ENCODE data around the gene EPHA6.

The EPHA6 gene

GRCh38 chr3:97497138-97497537 lies 682.7 kb downstream of the EPHA6 start:
- Histone ChIP-seq H3K14ac (ENCODE audit: low read length in 2 of 2) (no peak overlapping the region), H3K27ac (ENCODE audit: low read length, poor library complexity, severe bottlenecking) (no peak overlapping the region), H3K4ac (ENCODE audit: low read depth in 1 of 2, low read length in 2 of 2) (no peak overlapping the region), H3K36me3 (ENCODE audit: control insufficient read depth in 1 of 2, insufficient read depth in 2 of 2, low read depth in 1 of 2, low read length in 2 of 2) (no peaks in the 10 kb centered on the region), H2BK120ac (ENCODE audit: low read depth, low read length) (no peak overlapping the region), H4K91ac (ENCODE audit: low read length) (no peak overlapping the region), H3K23ac (ENCODE audit: low read length in 2 of 2) (no peak overlapping the region), H3K4me3 (ENCODE audit: insufficient read depth in 1 of 2, low read depth in 1 of 2, low read length in 2 of 2) (no peak overlapping the region), H3K9me3 (ENCODE audit: control insufficient read depth, low read length) (no peaks in the 10 kb centered on the region), H3K9ac (ENCODE audit: low read length) (no peak overlapping the region), H3K4me1 (ENCODE audit: control insufficient read depth, insufficient read depth, low read depth, low read length) (no peaks in the 10 kb centered on the region), H2BK15ac (ENCODE audit: low read depth, poor library complexity, severe bottlenecking) (no peak overlapping the region), H4K8ac (ENCODE audit: low read length) (no peak overlapping the region), H3K18ac (ENCODE audit: low read depth in 1 of 2, low read length in 2 of 2) (no peak overlapping the region), H2BK12ac (ENCODE audit: low read length in 2 of 2) (no peak overlapping the region), H2AFZ (ENCODE audit: low read depth, low read length) (no peak overlapping the region), H2AK5ac (ENCODE audit: low read length, severe bottlenecking) (no peak overlapping the region), H3K27me3 (ENCODE audit: control insufficient read depth in 1 of 2, insufficient read depth in 1 of 2, low read length in 2 of 2) (no peaks in the 10 kb centered on the region), H2BK5ac (ENCODE audit: low read depth, low read length, poor library complexity, severe bottlenecking) (no peak overlapping the region), H3K4me2 (ENCODE audit: low read length, poor library complexity, severe bottlenecking) (no peak overlapping the region), H3K79me1 (replicated peaks; ENCODE audit: low read length, poor library complexity, severe bottlenecking) (no peaks in the 10 kb centered on the region)
- DNase-seq, result no peak
- WGBS, result 100% methylated on average over 1 of the region's 1 CpG

GRCh38 chr3:97504463-97504862 lies 690.1 kb downstream of the EPHA6 start:
- Histone ChIP-seq H3K14ac (ENCODE audit: low read length in 2 of 2) (no peak overlapping the region), H3K4ac (ENCODE audit: low read depth in 1 of 2, low read length in 2 of 2) (no peak overlapping the region), H3K79me1 (replicated peaks; ENCODE audit: low read length, poor library complexity, severe bottlenecking) (no peaks in the 10 kb centered on the region), H2BK12ac (ENCODE audit: low read length in 2 of 2) (no peak overlapping the region), H4K8ac (ENCODE audit: low read length) (no peak overlapping the region), H3K4me3 (ENCODE audit: insufficient read depth in 1 of 2, low read depth in 1 of 2, low read length in 2 of 2) (no peak overlapping the region), H3K27me3 (ENCODE audit: control insufficient read depth in 1 of 2, insufficient read depth in 1 of 2, low read length in 2 of 2) (no peaks in the 10 kb centered on the region), H2AFZ (ENCODE audit: low read depth, low read length) (no peak overlapping the region), H3K4me1 (ENCODE audit: control insufficient read depth, insufficient read depth, low read depth, low read length) (no peaks in the 10 kb centered on the region), H3K18ac (ENCODE audit: low read depth in 1 of 2, low read length in 2 of 2) (no peak overlapping the region), H3K27ac (ENCODE audit: low read length, poor library complexity, severe bottlenecking) (no peak overlapping the region), H2BK5ac (ENCODE audit: low read depth, low read length, poor library complexity, severe bottlenecking) (no peak overlapping the region), H3K9me3 (ENCODE audit: control insufficient read depth, low read length) (peaks cover 9% of the 10 kb centered on the region), H3K23ac (ENCODE audit: low read length in 2 of 2) (no peak overlapping the region), H2BK15ac (ENCODE audit: low read depth, poor library complexity, severe bottlenecking) (no peak overlapping the region), H2BK120ac (ENCODE audit: low read depth, low read length) (no peak overlapping the region), H3K36me3 (ENCODE audit: control insufficient read depth in 1 of 2, insufficient read depth in 2 of 2, low read depth in 1 of 2, low read length in 2 of 2) (no peaks in the 10 kb centered on the region), H4K91ac (ENCODE audit: low read length) (no peak overlapping the region), H3K4me2 (ENCODE audit: low read length, poor library complexity, severe bottlenecking) (no peak overlapping the region), H3K9ac (ENCODE audit: low read length) (no peak overlapping the region), H2AK5ac (ENCODE audit: low read length, severe bottlenecking) (no peak overlapping the region)
- DNase-seq, result no peak
- WGBS, result no CpG with 5 or more reads among the region's 2 CpGs

GRCh38 chr3:97510795-97511194 lies 696.4 kb downstream of the EPHA6 start:
- H2BK120ac ChIP-seq (ENCODE audit: low read depth, low read length), result no peak overlapping the region
- H3K27ac ChIP-seq (ENCODE audit: low read length, poor library complexity, severe bottlenecking), result no peak overlapping the region
- H3K4ac ChIP-seq (ENCODE audit: low read depth in 1 of 2, low read length in 2 of 2), result no peak overlapping the region
- no peak overlapping the region for H3K4me2 ChIP-seq (ENCODE audit: low read length, poor library complexity, severe bottlenecking)
- no peak overlapping the region for H2BK15ac ChIP-seq (ENCODE audit: low read depth, poor library complexity, severe bottlenecking)
- DNase-seq, result peak; percentile 18
- WGBS, result 51% methylated on average over 4 of the region's 4 CpGs
- H2BK12ac ChIP-seq (ENCODE audit: low read length in 2 of 2), result no peak overlapping the region
- H3K4me3 ChIP-seq (ENCODE audit: insufficient read depth in 1 of 2, low read depth in 1 of 2, low read length in 2 of 2), result no peak overlapping the region
- no peaks in the 10 kb centered on the region for H3K27me3 ChIP-seq (ENCODE audit: control insufficient read depth in 1 of 2, insufficient read depth in 1 of 2, low read length in 2 of 2)
- no peak overlapping the region for H2BK5ac ChIP-seq (ENCODE audit: low read depth, low read length, poor library complexity, severe bottlenecking)
- no peak overlapping the region for H4K91ac ChIP-seq (ENCODE audit: low read length)
- no peak overlapping the region for H3K23ac ChIP-seq (ENCODE audit: low read length in 2 of 2)
- H3K79me1 ChIP-seq (replicated peaks; ENCODE audit: low read length, poor library complexity, severe bottlenecking), result no peaks in the 10 kb centered on the region
- no peaks in the 10 kb centered on the region for H3K4me1 ChIP-seq (ENCODE audit: control insufficient read depth, insufficient read depth, low read depth, low read length)
- H3K9me3 ChIP-seq (ENCODE audit: control insufficient read depth, low read length), result no peaks in the 10 kb centered on the region
- no peaks in the 10 kb centered on the region for H3K36me3 ChIP-seq (ENCODE audit: control insufficient read depth in 1 of 2, insufficient read depth in 2 of 2, low read depth in 1 of 2, low read length in 2 of 2)
- no peak overlapping the region for H3K18ac ChIP-seq (ENCODE audit: low read depth in 1 of 2, low read length in 2 of 2)
- no peak overlapping the region for H3K9ac ChIP-seq (ENCODE audit: low read length)
- no peak overlapping the region for H3K14ac ChIP-seq (ENCODE audit: low read length in 2 of 2)
- H4K8ac ChIP-seq (ENCODE audit: low read length), result no peak overlapping the region
- H2AFZ ChIP-seq (ENCODE audit: low read depth, low read length), result no peak overlapping the region
- no peak overlapping the region for H2AK5ac ChIP-seq (ENCODE audit: low read length, severe bottlenecking)

GRCh38 chr3:97515076-97515475 lies 700.7 kb downstream of the EPHA6 start:
- no peak overlapping the region for H2AK5ac ChIP-seq (ENCODE audit: low read length, severe bottlenecking)
- H2AFZ ChIP-seq (ENCODE audit: low read depth, low read length), result no peak overlapping the region
- no peak overlapping the region for H3K23ac ChIP-seq (ENCODE audit: low read length in 2 of 2)
- H3K14ac ChIP-seq (ENCODE audit: low read length in 2 of 2), result no peak overlapping the region
- H2BK5ac ChIP-seq (ENCODE audit: low read depth, low read length, poor library complexity, severe bottlenecking), result no peak overlapping the region
- no peak overlapping the region for H3K4ac ChIP-seq (ENCODE audit: low read depth in 1 of 2, low read length in 2 of 2)
- H3K18ac ChIP-seq (ENCODE audit: low read depth in 1 of 2, low read length in 2 of 2), result no peak overlapping the region
- no peak overlapping the region for H3K9ac ChIP-seq (ENCODE audit: low read length)
- H3K79me1 ChIP-seq (replicated peaks; ENCODE audit: low read length, poor library complexity, severe bottlenecking), result no peaks in the 10 kb centered on the region
- H3K27ac ChIP-seq (ENCODE audit: low read length, poor library complexity, severe bottlenecking), result no peak overlapping the region
- H3K4me2 ChIP-seq (ENCODE audit: low read length, poor library complexity, severe bottlenecking), result no peak overlapping the region
- no peaks in the 10 kb centered on the region for H3K9me3 ChIP-seq (ENCODE audit: control insufficient read depth, low read length)
- H2BK120ac ChIP-seq (ENCODE audit: low read depth, low read length), result no peak overlapping the region
- H3K4me3 ChIP-seq (ENCODE audit: insufficient read depth in 1 of 2, low read depth in 1 of 2, low read length in 2 of 2), result no peak overlapping the region
- H4K91ac ChIP-seq (ENCODE audit: low read length), result no peak overlapping the region
- H2BK15ac ChIP-seq (ENCODE audit: low read depth, poor library complexity, severe bottlenecking), result no peak overlapping the region
- no peak overlapping the region for H2BK12ac ChIP-seq (ENCODE audit: low read length in 2 of 2)
- no peaks in the 10 kb centered on the region for H3K27me3 ChIP-seq (ENCODE audit: control insufficient read depth in 1 of 2, insufficient read depth in 1 of 2, low read length in 2 of 2)
- WGBS, result no CpG with 5 or more reads among the region's 2 CpGs
- no peak overlapping the region for H4K8ac ChIP-seq (ENCODE audit: low read length)
- no peaks in the 10 kb centered on the region for H3K36me3 ChIP-seq (ENCODE audit: control insufficient read depth in 1 of 2, insufficient read depth in 2 of 2, low read depth in 1 of 2, low read length in 2 of 2)
- no peak for DNase-seq
- no peaks in the 10 kb centered on the region for H3K4me1 ChIP-seq (ENCODE audit: control insufficient read depth, insufficient read depth, low read depth, low read length)
